SK-N-MC (cell line): Measurements from ENCODE around the gene MBOAT7.

ENCODE experiments used
- EZH2 ChIP-seq: fragments of 200-600 bp; sonication (generic); IDR thresholded peaks from one replicate; pipeline ENCODE4 v1.6.1; 2017; ENCODE audit warnings: antibody characterized with exemption
- FOXP2 ChIP-seq: optimal IDR thresholded peaks from 2 replicates; pipeline ENCODE3; 2011; ENCODE audit warnings: mild to moderate bottlenecking, moderate library complexity; ENCODE audit not compliant: insufficient read depth; ENCODE audit errors: extremely low read length, control extremely low read depth
- POLR2AphosphoS5 ChIP-seq: IDR thresholded peaks from 2 replicates; pipeline ENCODE4 v1.6.1; 2012; ENCODE audit warnings: mild to moderate bottlenecking, low read depth, low read length, borderline replicate concordance

DNA sequence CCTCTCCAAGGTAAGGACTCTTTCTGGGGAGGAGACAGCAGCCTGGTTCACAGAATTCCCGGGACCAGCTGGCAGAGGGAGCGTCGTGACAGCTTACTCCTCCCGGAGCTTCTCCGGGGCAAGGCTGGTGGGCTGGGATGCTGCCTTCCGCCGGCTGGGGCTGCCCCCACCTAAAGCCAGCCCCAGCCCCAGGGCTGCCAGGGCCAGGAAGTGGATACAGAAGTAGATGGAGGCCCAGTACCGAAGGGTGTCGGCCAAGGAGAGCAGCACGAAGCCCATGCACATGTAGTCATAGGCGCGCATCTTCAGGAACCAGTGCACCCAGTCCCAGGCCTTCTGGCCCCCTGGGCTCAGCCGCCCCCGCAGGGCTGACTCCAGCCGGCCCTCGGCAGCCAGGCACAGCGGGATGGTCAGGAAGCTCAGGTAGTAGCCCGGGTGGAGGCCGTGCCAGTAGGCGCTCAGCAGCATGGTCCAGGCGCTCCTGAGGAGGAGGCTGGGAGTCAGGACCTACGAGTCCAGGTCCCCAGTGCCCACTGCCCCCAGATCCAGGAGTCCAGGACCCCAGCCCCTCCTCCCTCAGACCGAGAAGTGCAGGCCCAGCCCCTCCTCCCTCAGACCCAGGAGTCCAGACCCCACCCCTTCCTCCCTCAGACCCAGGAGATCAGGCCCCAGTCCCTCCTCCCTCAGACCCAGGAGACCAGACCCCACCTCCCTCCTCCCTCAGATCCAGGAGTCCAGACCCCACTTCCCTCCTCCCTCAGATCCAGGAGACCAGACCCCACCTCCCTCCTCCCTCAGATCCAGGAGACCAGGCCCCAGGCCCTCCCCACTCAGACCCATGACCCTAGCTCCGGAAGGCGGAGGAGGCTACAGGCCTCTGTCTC lies 15.2 kb downstream of the MBOAT7 start:
- TF ChIP-seq EZH2 (no peak), POLR2AphosphoS5 (no peak), FOXP2 (no peak)
